Stimulated activated memory B cell treated with anti-CD40 and anti-IgM and Interleukin-4, amounts not matched to agents 10 μg/mL and 1 μg/mL and 100 μg/mL, for 72 hours (primary cell): ENCODE data around the gene BPNT1.
"Not testable (repeated sequence)": the region's sequence is repeated elsewhere in the genome, so short reads cannot be mapped to it uniquely, and the experiment has no call there.

Source experiments
- ATAC-seq: fragments of 150-1000 bp; cut with Tn5 transposase; 2 replicates; pipeline ENCODE4 v1.10.0; 2021
- H3K27ac Mint-ChIP-seq: one replicate; pipeline ENCODE4 v1.8.0; 2022; ENCODE audit warnings: mild to moderate bottlenecking, mixed read lengths
- H3K27me3 Mint-ChIP-seq: one replicate; pipeline ENCODE4 v1.8.0; 2022; ENCODE audit warnings: mixed read lengths
- H3K36me3 Mint-ChIP-seq: one replicate; pipeline ENCODE4 v1.8.0; 2022; ENCODE audit warnings: mixed read lengths
- H3K4me1 Mint-ChIP-seq: one replicate; pipeline ENCODE4 v1.8.0; 2022; ENCODE audit warnings: mixed read lengths
- H3K4me3 Mint-ChIP-seq: one replicate; pipeline ENCODE4 v1.8.0; 2022; ENCODE audit warnings: mild to moderate bottlenecking, moderate library complexity, mixed read lengths
- H3K9me3 Mint-ChIP-seq: one replicate; pipeline ENCODE4 v1.8.0; 2022; ENCODE audit warnings: mixed read lengths

Gene BPNT1

GRCh38 chr1:220094016-220094911, 4.7 kb upstream of the BPNT1 start, which contains the start of gene IARS2:
IARS2 (plus strand) TSS chr1:220094132; CDS start chr1:220094217, 85 bp downstream.
- H3K27ac Mint-ChIP-seq: no peak within 1 kb of the TSS
- no peaks in the 10 kb centered on the region for H3K9me3 Mint-ChIP-seq
- peak; percentile 88 for ATAC-seq
- H3K4me3 Mint-ChIP-seq: peak within 1 kb of the TSS; percentile 79
- H3K27me3 Mint-ChIP-seq: no peaks in the 10 kb centered on the region
- H3K4me1 Mint-ChIP-seq: peaks cover 24% of the 10 kb centered on the region
- H3K36me3 Mint-ChIP-seq: peaks cover 14% of the 10 kb centered on the region

- Mint-ChIP-seq H3K4me3 (peak overlapping the region; percentile 79), H3K9me3 (no peaks in the 10 kb centered on the region), H3K27me3 (no peaks in the 10 kb centered on the region), H3K4me1 (peaks cover 31% of the 10 kb centered on the region), H3K36me3 (peaks cover 13% of the 10 kb centered on the region), H3K27ac (no peak overlapping the region)
- ATAC-seq: no peak
Measured at GRCh38 chr1:220093361-220094015, 3.9 kb upstream of the BPNT1 start.

GRCh38 chr1:220092694-220093093, 3.1 kb upstream of the BPNT1 start:
- Mint-ChIP-seq H3K27ac (no peak overlapping the region), H3K4me1 (peaks cover 29% of the 10 kb centered on the region)
- no peak for ATAC-seq

GRCh38 chr1:220086261-220086686, 3.3 kb downstream of the BPNT1 start:
- peak overlapping the region; percentile 57 for H3K27ac Mint-ChIP-seq
- H3K9me3 Mint-ChIP-seq, H3K27me3 Mint-ChIP-seq: not testable (repeated sequence)
- ATAC-seq: peak; percentile 78
- peak overlapping the region; percentile 31 for H3K4me3 Mint-ChIP-seq
- peaks cover 18% of the 10 kb centered on the region for H3K4me1 Mint-ChIP-seq
- H3K36me3 Mint-ChIP-seq: peaks cover 15% of the 10 kb centered on the region

More at GRCh38 chr1:220092694-220093093, 3.1 kb upstream of the BPNT1 start:
- H3K36me3 Mint-ChIP-seq: peaks cover 8% of the 10 kb centered on the region
- H3K9me3 Mint-ChIP-seq: no peaks in the 10 kb centered on the region
- H3K4me3 Mint-ChIP-seq: no peak overlapping the region
- no peaks in the 10 kb centered on the region for H3K27me3 Mint-ChIP-seq

DNA sequence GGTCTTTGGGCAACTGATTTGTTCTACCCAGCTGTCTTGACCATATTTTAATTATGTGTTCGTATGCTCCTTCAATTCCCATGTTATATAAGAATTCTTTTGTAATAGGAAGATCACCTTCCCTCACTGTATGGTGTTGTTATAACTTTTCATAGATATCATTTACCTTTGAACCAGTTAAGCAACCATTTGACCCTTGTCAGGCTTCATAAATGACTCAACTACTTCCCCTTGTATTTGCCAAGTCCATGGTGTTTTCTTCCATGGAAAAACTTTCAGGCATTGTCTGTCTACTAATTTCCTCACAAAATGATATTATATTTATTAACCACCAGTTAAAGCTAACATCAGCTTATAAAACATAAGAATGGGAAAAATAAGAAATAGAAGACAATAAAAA, 5.1 kb downstream of the BPNT1 start:
- ATAC-seq: no peak
- no peak overlapping the region for H3K27ac Mint-ChIP-seq
- H3K4me1 Mint-ChIP-seq: peaks cover 18% of the 10 kb centered on the region
- H3K27me3 Mint-ChIP-seq: no peaks in the 10 kb centered on the region
- no peak overlapping the region for H3K4me3 Mint-ChIP-seq
- peaks cover 29% of the 10 kb centered on the region for H3K36me3 Mint-ChIP-seq
- H3K9me3 Mint-ChIP-seq: no peaks in the 10 kb centered on the region

GRCh38 chr1:220077887-220078286, 11.7 kb downstream of the BPNT1 start:
- peaks cover 36% of the 10 kb centered on the region for H3K36me3 Mint-ChIP-seq
- H3K4me1 Mint-ChIP-seq: peaks cover 6% of the 10 kb centered on the region
- no peak for ATAC-seq
- H3K9me3 Mint-ChIP-seq: no peaks in the 10 kb centered on the region
- no peaks in the 10 kb centered on the region for H3K27me3 Mint-ChIP-seq
- no peak overlapping the region for H3K4me3 Mint-ChIP-seq
- H3K27ac Mint-ChIP-seq: no peak overlapping the region

DNA sequence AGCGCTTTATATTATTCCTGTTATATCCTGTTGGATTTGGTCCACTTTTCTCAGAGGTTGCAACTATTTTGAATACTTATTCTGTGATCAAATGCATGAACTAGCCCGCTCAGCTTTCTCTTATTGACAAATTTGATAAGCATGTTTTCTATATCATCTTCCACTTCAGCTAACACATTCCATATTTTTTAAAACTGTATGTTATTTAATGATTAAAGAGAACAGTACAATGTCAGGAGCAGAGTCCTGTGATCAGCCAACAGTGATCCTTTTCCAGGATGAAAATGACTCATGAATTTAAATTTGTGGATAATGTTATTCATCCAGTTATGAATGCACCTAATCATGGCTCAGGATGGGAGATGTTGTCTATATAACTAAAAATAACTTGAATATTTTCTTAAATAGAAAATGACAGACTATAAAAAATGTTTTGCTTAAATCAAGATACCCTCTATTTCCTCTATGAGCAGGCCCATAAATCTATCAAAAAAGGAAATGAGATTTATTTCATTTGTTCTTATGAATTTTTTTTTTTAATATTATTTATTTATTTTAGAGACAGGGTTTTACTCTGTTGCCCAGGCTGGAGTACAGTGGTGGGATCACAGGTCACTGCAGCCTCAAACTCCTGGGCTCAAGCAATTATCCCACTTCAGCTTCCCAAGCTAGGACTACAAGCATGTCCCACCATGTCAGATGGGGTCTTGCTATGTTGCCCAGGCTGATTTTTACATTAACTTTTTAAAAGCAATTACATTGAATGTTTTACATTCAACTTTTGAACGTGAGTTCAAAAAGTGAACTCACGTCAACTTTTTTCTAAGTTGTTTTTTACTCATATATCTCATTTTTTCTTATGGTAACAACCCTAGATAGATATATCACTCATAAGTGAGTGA, 12.5 kb downstream of the BPNT1 start:
- Mint-ChIP-seq H3K4me3 (no peak overlapping the region), H3K9me3 (no peaks in the 10 kb centered on the region), H3K27ac (no peak overlapping the region), H3K36me3 (peaks cover 43% of the 10 kb centered on the region), H3K4me1 (peaks cover 6% of the 10 kb centered on the region), H3K27me3 (no peaks in the 10 kb centered on the region)
- ATAC-seq: no peak

DNA sequence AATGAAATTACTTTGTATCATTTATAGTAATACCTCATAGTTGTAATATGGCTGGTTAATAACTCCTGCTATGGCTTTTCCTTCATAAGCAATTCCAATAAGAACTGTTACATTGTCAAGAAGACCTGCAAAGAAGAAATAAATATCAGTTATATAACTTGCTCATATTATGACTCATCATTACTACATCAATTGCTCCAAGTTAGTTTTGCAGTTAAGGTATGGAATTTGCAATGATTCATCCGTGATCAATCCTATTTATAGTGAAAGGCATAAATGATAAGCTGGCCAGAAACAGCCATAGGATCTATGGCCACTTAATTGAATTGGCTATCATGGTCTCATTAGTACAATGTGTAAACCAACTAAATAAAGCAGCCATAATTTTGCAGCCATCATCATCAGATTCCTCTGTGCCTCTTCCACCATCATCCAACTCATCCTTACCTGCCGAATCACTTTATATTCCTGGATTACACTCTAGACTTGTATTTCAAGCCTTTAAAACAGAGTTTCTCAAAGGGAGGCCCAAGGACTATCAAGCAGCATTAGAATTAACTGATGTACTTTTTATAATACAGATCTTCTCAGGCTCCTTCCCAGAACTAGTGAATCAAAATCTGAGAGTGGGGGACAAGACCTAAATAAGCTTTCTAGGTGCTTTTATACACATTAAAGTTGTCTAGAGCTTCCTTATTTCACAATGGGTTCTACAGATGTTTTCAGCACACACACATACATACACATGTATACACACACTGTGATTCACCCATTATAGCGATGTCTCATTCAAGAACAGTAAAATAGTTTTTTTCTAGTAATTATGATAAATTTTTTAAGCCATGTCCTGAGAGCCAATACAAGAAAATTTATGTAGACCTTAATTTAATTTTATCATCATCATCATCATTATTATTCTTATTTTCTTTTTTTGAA, 22.1 kb downstream of the BPNT1 start:
- ATAC-seq: no peak

DNA sequence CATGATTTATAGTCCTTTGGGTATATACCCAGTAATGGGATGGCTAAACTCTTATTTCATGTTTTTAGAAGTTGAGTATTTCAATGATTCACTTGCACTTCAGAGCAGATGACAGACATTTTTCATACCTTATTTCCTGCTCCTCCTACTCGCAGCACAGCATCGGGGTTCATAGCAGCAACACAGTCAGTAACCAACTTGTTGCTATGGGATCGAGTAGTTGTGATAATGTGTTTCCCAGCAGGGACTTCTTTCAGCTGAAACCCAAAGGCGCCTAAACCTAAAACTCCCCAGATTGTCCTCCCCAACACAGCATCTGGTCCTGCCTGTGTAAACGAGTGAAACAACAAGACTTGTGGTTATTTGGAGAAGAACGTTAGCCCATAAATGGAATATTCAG, 27.0 kb downstream of the BPNT1 start:
- Mint-ChIP-seq H3K4me3 (no peak overlapping the region), H3K27ac (no peak overlapping the region), H3K36me3 (peaks cover 42% of the 10 kb centered on the region), H3K27me3 (no peaks in the 10 kb centered on the region), H3K4me1 (no peaks in the 10 kb centered on the region), H3K9me3 (no peaks in the 10 kb centered on the region)
- ATAC-seq: no peak

More for the DNA sequence above, 22.1 kb downstream of the BPNT1 start:
- peaks cover 40% of the 10 kb centered on the region for H3K36me3 Mint-ChIP-seq
- no peaks in the 10 kb centered on the region for H3K4me1 Mint-ChIP-seq
- no peak overlapping the region for H3K27ac Mint-ChIP-seq
- no peak overlapping the region for H3K4me3 Mint-ChIP-seq
- H3K27me3 Mint-ChIP-seq: no peaks in the 10 kb centered on the region
- no peaks in the 10 kb centered on the region for H3K9me3 Mint-ChIP-seq

GRCh38 chr1:220060876-220061275, 28.7 kb downstream of the BPNT1 start:
- Mint-ChIP-seq H3K27ac (no peak overlapping the region), H3K36me3 (peaks cover 48% of the 10 kb centered on the region), H3K27me3 (no peaks in the 10 kb centered on the region), H3K9me3 (no peaks in the 10 kb centered on the region), H3K4me1 (no peaks in the 10 kb centered on the region), H3K4me3 (no peak overlapping the region)
- ATAC-seq: no peak

DNA sequence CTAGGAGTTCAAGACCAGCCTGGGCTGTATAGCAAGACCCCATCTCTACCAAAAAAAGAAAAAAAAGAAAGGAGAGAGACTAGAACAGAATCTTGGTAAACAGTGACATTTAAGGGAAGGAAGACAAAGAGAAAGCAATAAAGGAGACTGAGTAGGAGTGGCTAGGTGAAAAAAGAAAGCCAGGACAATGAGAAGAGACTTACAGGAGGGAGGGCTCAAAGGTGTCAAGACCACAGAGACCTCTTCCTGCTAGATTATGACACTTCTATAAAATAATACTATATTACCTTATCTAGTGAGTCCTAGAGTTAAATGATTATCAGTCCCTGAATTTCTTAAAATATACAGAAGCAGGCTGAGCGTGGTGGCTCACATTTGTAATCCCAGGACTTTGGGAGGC, 33.2 kb downstream of the BPNT1 start:
- Mint-ChIP-seq H3K27ac (no peak overlapping the region), H3K9me3 (no peaks in the 10 kb centered on the region), H3K4me3 (no peak overlapping the region), H3K4me1 (no peaks in the 10 kb centered on the region), H3K27me3 (no peaks in the 10 kb centered on the region), H3K36me3 (peaks cover 28% of the 10 kb centered on the region)
- no peak for ATAC-seq

GRCh38 chr1:220046052-220046930, 43.3 kb downstream of the BPNT1 start, which contains the start of gene EPRS1:
EPRS1 (minus strand) TSS chr1:220046505; CDS start chr1:220046388, 117 bp downstream.
- H3K27ac Mint-ChIP-seq: peak within 1 kb of the TSS; percentile 98
- peaks cover 31% of the 10 kb centered on the region for H3K4me1 Mint-ChIP-seq
- H3K36me3 Mint-ChIP-seq: peaks cover 6% of the 10 kb centered on the region
- H3K4me3 Mint-ChIP-seq: peak within 1 kb of the TSS; percentile 82
- H3K27me3 Mint-ChIP-seq: no peaks in the 10 kb centered on the region
- no peaks in the 10 kb centered on the region for H3K9me3 Mint-ChIP-seq
- ATAC-seq: peak; percentile 99

GRCh38 chr1:220045356-220046051, 44.1 kb downstream of the BPNT1 start:
- H3K36me3 Mint-ChIP-seq: peaks cover 6% of the 10 kb centered on the region
- H3K27ac Mint-ChIP-seq: peak overlapping the region; percentile 98
- H3K4me3 Mint-ChIP-seq: peak overlapping the region; percentile 82
- no peaks in the 10 kb centered on the region for H3K27me3 Mint-ChIP-seq
- ATAC-seq: no peak
- peaks cover 31% of the 10 kb centered on the region for H3K4me1 Mint-ChIP-seq
- H3K9me3 Mint-ChIP-seq: no peaks in the 10 kb centered on the region
